GM15510 (cell line): ENCODE measurements around the gene ARHGEF37.

Experiments used
- POLR2A ChIP-seq: IDR thresholded peaks from 3 replicates; pipeline ENCODE4 v1.6.1; 2011; ENCODE audit warnings: borderline replicate concordance; ENCODE audit not compliant: insufficient read length; ENCODE audit errors: extremely low read depth

The ARHGEF37 gene

DNA sequence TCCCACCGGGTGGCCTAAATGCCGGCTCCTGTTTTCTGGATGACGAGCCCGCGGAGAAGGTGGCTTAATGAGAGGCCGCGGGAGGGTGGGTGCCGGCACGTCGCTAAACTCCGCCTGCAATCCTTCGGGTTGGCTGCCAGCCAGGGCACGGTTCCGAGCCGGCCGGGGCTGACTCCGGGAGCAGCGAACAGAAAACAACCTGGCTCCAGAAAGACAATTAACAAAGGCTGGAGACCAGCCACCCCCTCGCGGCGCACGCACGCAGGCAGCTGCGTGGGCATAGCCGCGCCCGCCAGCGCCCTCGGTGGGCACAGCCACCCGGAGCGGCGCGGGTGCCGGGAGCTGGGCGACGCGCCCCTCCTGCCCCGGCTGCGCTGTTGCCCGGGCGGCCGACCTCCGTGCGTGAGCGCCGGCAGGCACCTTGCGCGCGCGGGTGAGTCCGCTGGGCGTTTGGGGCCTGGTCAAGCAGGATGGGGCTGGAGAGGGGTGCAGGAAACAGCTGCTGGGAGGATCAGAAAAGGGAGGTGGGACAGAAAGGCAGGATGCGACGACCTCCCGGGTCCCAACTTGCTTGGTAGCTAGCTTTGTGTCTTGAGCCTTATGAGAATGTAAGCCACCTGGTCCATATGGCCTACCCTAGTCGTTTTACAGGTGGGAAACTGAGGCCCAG lies at the start of gene ARHGEF37:
ARHGEF37 (plus strand) TSS at position 307 of the 670 bp plus-strand sequence. CDS start 16,272 bp downstream, outside the sequence.
- no peak for TF ChIP-seq POLR2A

DNA sequence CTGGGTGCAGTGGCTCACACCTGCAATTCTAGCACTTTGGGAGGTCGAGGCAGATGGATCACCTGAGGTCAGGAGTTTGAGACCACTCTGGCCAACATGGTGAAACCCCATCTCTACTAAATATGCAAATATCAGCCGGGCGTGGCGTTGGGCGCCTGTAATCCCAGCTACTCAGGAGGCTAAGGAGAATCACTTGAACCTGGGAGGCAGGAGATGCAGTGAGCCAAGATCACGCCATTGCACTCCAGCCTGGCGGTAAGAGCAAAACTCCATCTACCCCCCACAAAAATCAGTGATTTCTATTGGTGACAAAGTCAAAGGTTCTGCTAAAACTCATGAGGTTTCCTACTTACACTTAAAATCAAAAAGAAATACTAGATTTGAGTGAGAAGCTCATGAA lies 48.9 kb upstream of the ARHGEF37 start:
- no peak for TF ChIP-seq POLR2A

DNA sequence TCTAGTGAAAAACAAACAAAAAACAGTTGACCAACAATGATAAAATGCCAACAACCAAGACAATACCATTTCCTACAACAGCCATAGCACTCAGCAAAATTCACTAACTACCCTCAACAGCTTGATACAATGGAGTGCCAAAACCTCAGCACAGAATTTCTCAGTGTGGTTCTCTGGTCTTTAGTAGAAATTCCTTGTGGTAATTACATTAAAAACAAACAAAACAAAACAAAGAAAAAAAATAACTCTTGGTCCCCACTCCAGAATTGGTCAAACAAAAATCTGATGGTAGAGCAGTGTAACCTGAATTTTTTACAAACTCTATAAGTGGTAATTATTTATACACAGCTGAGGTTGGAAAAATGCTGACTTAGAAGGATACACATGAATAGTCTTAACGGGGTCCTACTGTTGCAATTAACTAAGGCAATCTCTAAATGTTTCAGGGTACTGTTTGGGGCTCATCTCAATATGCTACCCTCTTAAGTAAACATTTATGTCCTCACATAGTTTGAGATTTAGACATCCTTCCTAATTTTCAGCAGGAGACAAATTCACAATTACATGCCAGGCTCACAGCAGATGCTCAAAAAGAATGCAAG lies 43.8 kb upstream of the ARHGEF37 start:
- TF ChIP-seq POLR2A, result no peak

- no peak for TF ChIP-seq POLR2A
Measured at GRCh38 chr5:149540089-149540488, 41.2 kb upstream of the ARHGEF37 start.

- TF ChIP-seq POLR2A, result no peak
Measured at GRCh38 chr5:149541893-149542292, 39.4 kb upstream of the ARHGEF37 start.

- no peak for TF ChIP-seq POLR2A
Measured at GRCh38 chr5:149543361-149544027, 37.8 kb upstream of the ARHGEF37 start.

DNA sequence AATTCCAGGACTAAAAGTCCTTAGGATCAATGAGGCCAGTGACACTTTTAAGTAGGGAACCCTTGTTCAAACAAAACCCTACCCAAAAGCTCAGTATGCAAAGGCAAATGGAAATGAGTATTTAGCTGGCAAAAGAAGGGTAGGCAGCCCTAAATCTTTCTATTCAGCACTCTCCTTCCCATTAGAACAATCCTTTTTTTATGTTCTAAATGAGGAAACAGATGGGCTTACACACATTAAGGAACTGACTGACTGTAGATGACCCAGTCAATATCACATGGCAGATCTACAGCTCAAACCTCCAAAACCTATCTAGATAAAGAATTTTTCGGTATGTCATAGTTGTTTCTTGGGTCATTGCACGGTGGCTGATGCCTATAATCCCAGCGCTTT lies 37.3 kb upstream of the ARHGEF37 start:
- TF ChIP-seq POLR2A, result no peak

- TF ChIP-seq POLR2A, result no peak
Measured at GRCh38 chr5:149545327-149545726, 36.0 kb upstream of the ARHGEF37 start.

DNA sequence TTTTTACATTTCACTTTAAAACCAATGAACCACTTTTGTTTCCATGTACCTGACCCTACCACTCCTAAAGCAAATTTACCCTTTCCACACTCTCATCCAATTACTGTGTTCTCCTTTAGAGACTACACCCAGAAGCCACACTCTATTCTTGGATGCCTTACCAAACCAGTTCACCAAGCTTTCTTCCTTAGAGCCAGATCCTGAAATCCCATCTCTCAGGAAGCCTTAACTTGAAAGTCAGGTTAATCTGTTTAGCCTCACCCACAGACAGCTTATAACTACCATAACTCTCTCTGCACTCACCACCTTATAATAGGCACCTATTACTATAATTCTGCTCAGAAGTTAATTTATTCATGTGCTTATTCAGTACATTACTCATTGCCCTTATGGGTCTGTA lies 34.3 kb upstream of the ARHGEF37 start:
- no peak for TF ChIP-seq POLR2A

DNA sequence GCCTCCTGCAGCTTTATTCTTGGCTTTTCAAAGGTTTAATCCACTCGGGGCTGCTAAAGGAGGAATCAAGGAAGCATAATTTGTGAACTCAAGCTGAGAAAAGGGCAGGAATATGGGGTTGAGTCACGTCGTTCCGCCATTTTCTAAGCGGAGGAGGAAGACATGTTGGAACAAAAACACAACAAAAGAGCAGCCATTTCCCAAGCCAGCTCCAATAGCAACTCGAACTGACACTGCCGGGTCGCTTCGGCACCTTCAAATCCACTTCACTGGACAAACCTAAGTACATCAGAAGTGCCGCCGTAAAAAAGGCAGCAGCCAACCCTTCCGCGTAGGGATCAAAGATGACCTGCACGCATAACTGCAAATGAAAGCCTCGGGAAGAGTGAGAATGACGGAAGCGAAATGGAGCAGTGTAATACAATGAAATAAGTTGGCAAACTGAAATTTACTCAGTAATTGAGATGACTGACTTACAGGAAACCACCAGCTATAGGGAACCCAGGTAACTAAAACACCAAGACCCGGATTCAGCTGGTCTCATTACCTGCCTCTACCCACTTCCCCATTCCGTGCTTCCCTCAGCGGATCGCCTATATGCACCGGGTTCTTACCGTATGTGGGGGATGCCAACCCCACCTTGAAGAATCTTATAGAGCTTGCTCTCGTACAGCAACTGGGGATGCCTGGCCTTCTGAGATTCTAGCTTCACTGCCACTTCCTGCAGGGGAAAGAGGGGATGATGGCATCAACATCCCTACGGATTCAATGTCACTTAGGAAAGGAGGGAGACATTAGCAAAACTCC lies 31.6 kb upstream of the ARHGEF37 start:
- no peak for TF ChIP-seq POLR2A

- no peak for TF ChIP-seq POLR2A
Measured at GRCh38 chr5:149550268-149550583, 31.1 kb upstream of the ARHGEF37 start.

DNA sequence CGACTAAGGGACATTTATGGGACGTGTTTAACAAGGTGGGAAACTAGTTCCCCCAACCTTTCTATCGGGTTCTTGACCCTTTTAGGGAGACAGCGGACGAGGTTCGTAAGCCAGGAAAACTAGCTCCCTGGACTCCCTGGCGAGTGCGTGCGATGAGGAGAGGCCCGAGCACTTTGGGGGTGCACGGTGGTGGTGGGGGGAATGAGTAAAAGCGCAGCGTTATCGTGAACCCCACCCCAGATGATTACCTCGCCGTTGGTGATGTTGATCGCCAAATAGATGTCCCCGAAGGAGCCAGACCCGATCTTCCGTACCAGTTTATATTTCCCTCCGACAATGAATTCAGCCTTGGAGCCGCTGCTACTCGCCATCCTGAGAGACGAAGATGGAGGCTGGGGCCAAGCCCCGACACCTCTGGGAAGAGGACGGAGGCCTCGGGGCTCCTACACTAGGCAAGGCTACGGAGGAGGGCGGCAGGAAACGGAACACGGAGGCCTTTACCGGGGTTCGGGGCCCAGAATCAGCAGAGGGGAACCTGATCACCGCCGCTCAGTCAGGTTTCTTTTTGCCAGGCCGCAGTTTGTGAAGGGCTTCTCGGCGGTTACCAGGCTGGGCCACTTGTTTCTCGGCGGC lies 30.6 kb upstream of the ARHGEF37 start:
- TF ChIP-seq POLR2A, result no peak

DNA sequence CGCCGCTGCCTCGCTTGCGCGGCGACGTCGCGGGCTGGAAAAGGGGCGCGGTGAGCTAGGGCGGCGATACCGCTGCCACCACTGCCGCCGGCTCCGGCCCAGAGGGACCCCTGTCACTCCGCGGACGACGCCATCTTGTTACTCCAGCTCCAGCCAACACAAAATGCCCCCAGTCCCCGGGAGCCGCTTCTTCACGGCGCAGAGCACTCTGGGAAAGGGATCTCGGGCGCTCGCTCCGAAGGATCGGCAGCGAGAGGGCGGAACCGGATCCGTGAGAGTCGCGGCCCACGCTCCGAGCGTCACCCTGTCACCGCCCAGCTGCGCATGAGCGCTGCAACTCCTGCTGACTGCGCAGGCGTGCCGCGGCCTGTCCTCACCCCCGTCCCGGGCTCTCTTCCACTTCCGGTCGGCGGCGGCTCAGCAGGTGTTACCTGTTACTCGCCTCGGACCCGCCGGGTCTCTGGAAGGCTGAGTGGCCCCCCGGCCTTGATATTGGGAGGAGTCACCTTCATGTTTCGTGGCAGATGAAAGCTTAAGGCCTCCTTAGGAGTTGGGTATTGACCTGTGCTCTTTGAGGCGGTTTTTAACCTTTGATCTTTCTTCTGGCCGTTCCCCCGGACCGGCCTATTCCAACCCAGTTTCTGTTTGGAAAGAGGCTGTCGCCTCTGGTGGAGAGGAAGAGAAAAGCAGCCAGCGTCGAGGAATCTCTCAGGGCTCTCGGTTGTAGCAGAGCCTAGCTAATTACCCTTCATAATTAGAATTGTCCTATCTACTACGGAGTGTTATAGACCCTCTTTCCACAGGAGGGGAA lies 29.9 kb upstream of the ARHGEF37 start, which contains the start of gene CSNK1A1:
CSNK1A1 (minus strand) TSS at position 213 of the 811 bp plus-strand sequence. CDS start 475 bp downstream, outside the sequence.
- peak; percentile 95 for TF ChIP-seq POLR2A

DNA sequence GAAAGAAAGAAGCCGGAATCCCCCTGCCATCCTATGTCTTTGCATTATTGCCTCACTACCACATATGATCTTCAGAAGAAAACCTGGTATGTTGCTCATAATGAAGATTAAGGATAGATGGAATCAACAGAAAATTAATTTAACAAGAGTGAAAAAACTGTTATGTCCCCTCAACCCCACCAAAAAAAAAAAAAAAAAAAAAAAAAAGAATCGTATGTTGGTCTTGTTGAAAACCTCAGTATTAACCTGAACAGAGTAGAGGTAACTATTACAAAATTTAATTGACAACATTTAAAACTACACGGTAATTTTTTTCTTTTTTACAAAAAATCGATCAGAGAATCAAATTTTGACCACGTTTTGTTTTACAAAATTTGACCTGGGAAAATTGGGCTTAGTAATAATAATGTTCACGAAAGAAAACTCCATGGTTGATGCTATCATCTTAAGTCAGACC lies 29.2 kb upstream of the ARHGEF37 start:
- TF ChIP-seq POLR2A, result no peak
